ENCODE results near the gene KCNG2. TPM values are rescaled to one million over a fixed set of nuclear protein-coding genes. Genes with fewer than 3 reads are reported as not detected.

The KCNG2 gene
- total RNA-seq, 1 donor from 2014 or later = not detected

GRCh38 chr18:79819968-79820351 lies 22.2 kb downstream of the KCNG2 start:
- Mint-ChIP-seq H3K4me1 (ENCODE audit: low read depth) (no peaks in the 10 kb centered on the region), H3K36me3 (ENCODE audit: insufficient read depth) (no peaks in the 10 kb centered on the region), H3K27me3 (peaks cover 34% of the 10 kb centered on the region), H3K9me3 (ENCODE audit: low read depth) (no peaks in the 10 kb centered on the region), H3K4me3 (ENCODE audit: low read depth) (no peak overlapping the region), H3K27ac (no peak overlapping the region)
- DNase-seq (ENCODE audit: low spot score, unreplicated experiment) = no peak
- no peak for TF ChIP-seq CTCF (IDR thresholded peaks at IDR 0.05; ENCODE audit: unreplicated experiment)

DNA sequence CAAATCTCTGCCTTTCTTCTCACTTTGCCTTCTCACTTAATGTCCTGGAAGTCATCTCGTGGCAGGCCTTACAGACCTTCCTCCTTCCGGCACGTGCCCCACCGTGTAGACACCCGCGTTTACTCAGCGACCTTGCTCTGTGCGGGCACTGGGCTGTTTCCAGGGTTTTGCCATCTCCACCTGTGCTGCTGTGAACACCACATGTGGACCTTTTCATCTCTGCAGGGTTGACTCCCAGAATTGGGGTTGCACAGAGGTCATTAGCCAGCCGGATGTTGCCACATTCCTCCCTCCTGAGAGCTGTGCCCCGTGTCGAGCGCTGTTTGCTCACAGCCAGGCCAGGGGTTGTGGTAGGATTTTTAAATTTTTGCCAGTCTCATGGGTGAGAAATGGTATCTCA lies 25.4 kb downstream of the KCNG2 start:
- no peak for DNase-seq (ENCODE audit: low spot score, unreplicated experiment)
- peaks cover 27% of the 10 kb centered on the region for H3K27me3 Mint-ChIP-seq
- no peaks in the 10 kb centered on the region for H3K9me3 Mint-ChIP-seq (ENCODE audit: low read depth)
- H3K36me3 Mint-ChIP-seq (ENCODE audit: insufficient read depth) = no peaks in the 10 kb centered on the region
- no peaks in the 10 kb centered on the region for H3K4me1 Mint-ChIP-seq (ENCODE audit: low read depth)
- H3K27ac Mint-ChIP-seq = no peak overlapping the region
- no peak for TF ChIP-seq CTCF (IDR thresholded peaks at IDR 0.05; ENCODE audit: unreplicated experiment)
- no peak overlapping the region for H3K4me3 Mint-ChIP-seq (ENCODE audit: low read depth)

GRCh38 chr18:79825913-79826312 lies 28.2 kb downstream of the KCNG2 start:
- Mint-ChIP-seq H3K36me3 (ENCODE audit: insufficient read depth) (no peaks in the 10 kb centered on the region), H3K27me3 (peaks cover 13% of the 10 kb centered on the region), H3K4me3 (ENCODE audit: low read depth) (no peak overlapping the region)

GRCh38 chr18:79826966-79827365 lies 29.2 kb downstream of the KCNG2 start:
- TF ChIP-seq CTCF (IDR thresholded peaks at IDR 0.05; ENCODE audit: unreplicated experiment) = no peak
- no peak overlapping the region for H3K27ac Mint-ChIP-seq
- H3K4me1 Mint-ChIP-seq (ENCODE audit: low read depth) = no peaks in the 10 kb centered on the region
- DNase-seq (ENCODE audit: low spot score, unreplicated experiment) = no peak
- H3K27me3 Mint-ChIP-seq = peaks cover 13% of the 10 kb centered on the region
- no peaks in the 10 kb centered on the region for H3K36me3 Mint-ChIP-seq (ENCODE audit: insufficient read depth)
- H3K9me3 Mint-ChIP-seq (ENCODE audit: low read depth) = no peaks in the 10 kb centered on the region
- H3K4me3 Mint-ChIP-seq (ENCODE audit: low read depth) = no peak overlapping the region

More at GRCh38 chr18:79825913-79826312, 28.2 kb downstream of the KCNG2 start:
- DNase-seq (ENCODE audit: low spot score, unreplicated experiment) = no peak
- Mint-ChIP-seq H3K4me1 (ENCODE audit: low read depth) (no peaks in the 10 kb centered on the region), H3K9me3 (ENCODE audit: low read depth) (no peaks in the 10 kb centered on the region), H3K27ac (no peak overlapping the region)
- TF ChIP-seq CTCF (IDR thresholded peaks at IDR 0.05; ENCODE audit: unreplicated experiment) = no peak

GRCh38 chr18:79828258-79828657 lies 30.5 kb downstream of the KCNG2 start:
- H3K4me3 Mint-ChIP-seq (ENCODE audit: low read depth) = no peak overlapping the region
- H3K9me3 Mint-ChIP-seq (ENCODE audit: low read depth) = no peaks in the 10 kb centered on the region
- no peaks in the 10 kb centered on the region for H3K36me3 Mint-ChIP-seq (ENCODE audit: insufficient read depth)
- peaks cover 10% of the 10 kb centered on the region for H3K27me3 Mint-ChIP-seq
- no peak for DNase-seq (ENCODE audit: low spot score, unreplicated experiment)
- H3K27ac Mint-ChIP-seq = no peak overlapping the region
- no peak for TF ChIP-seq CTCF (IDR thresholded peaks at IDR 0.05; ENCODE audit: unreplicated experiment)
- no peaks in the 10 kb centered on the region for H3K4me1 Mint-ChIP-seq (ENCODE audit: low read depth)
